ENCODE results near the gene PTPN12.

PTPN12 gene

GRCh38 chr7:77627309-77627676, 90.2 kb downstream of the PTPN12 start:
- Histone ChIP-seq H3K4me3 (ENCODE audit: low read length, poor library complexity, severe bottlenecking) (no peak overlapping the region), H4K20me1 (ENCODE audit: insufficient read depth, low read length, poor library complexity, severe bottlenecking) (no peaks in the 10 kb centered on the region), H2AFZ (ENCODE audit: low read length) (no peak overlapping the region), H3K4me1 (ENCODE audit: insufficient read depth, low read length, poor library complexity, severe bottlenecking) (no peaks in the 10 kb centered on the region), H3K79me2 (ENCODE audit: insufficient read depth, low read length) (no peaks in the 10 kb centered on the region), H3K4me2 (ENCODE audit: low read depth, low read length, poor library complexity, severe bottlenecking) (no peak overlapping the region), H3K9ac (ENCODE audit: low read depth, low read length, poor library complexity, severe bottlenecking) (no peak overlapping the region), H3K36me3 (ENCODE audit: insufficient read depth, low read length) (peaks cover 18% of the 10 kb centered on the region), H3K9me2 (replicated peaks; ENCODE audit: low read depth, low read length) (no peaks in the 10 kb centered on the region), H3K27me3 (ENCODE audit: insufficient read depth, low read length, poor library complexity, severe bottlenecking) (no peaks in the 10 kb centered on the region), H3F3A (ENCODE audit: low read depth) (no peaks in the 10 kb centered on the region), H3K9me3 (ENCODE audit: insufficient read depth, low read depth, low read length) (no peaks in the 10 kb centered on the region)
- TF ChIP-seq EZH2phosphoT487 (IDR thresholded peaks at IDR 0.05; ENCODE audit: borderline replicate concordance) (no peak), CTCF (conservative IDR thresholded peaks at IDR 0.05; ENCODE audit: low read length) (no peak)

- H2AFZ ChIP-seq (ENCODE audit: low read length), result no peak overlapping the region
- no peak for TF ChIP-seq EZH2phosphoT487 (IDR thresholded peaks at IDR 0.05; ENCODE audit: borderline replicate concordance)
- no peak for TF ChIP-seq CTCF (conservative IDR thresholded peaks at IDR 0.05; ENCODE audit: low read length)
- no peak overlapping the region for H3K4me2 ChIP-seq (ENCODE audit: low read depth, low read length, poor library complexity, severe bottlenecking)
- H3K27me3 ChIP-seq (ENCODE audit: insufficient read depth, low read length, poor library complexity, severe bottlenecking), result no peaks in the 10 kb centered on the region
- no peaks in the 10 kb centered on the region for H3F3A ChIP-seq (ENCODE audit: low read depth)
- no peaks in the 10 kb centered on the region for H3K4me1 ChIP-seq (ENCODE audit: insufficient read depth, low read length, poor library complexity, severe bottlenecking)
- no peaks in the 10 kb centered on the region for H3K79me2 ChIP-seq (ENCODE audit: insufficient read depth, low read length)
- H3K4me3 ChIP-seq (ENCODE audit: low read length, poor library complexity, severe bottlenecking), result no peak overlapping the region
- no peak overlapping the region for H3K9ac ChIP-seq (ENCODE audit: low read depth, low read length, poor library complexity, severe bottlenecking)
- peaks cover 18% of the 10 kb centered on the region for H3K36me3 ChIP-seq (ENCODE audit: insufficient read depth, low read length)
- no peaks in the 10 kb centered on the region for H3K9me3 ChIP-seq (ENCODE audit: insufficient read depth, low read depth, low read length)
- H4K20me1 ChIP-seq (ENCODE audit: insufficient read depth, low read length, poor library complexity, severe bottlenecking), result no peaks in the 10 kb centered on the region
- H3K9me2 ChIP-seq (replicated peaks; ENCODE audit: low read depth, low read length), result no peaks in the 10 kb centered on the region
Measured at GRCh38 chr7:77629797-77630196, 92.7 kb downstream of the PTPN12 start.

- Histone ChIP-seq H3K9me2 (replicated peaks; ENCODE audit: low read depth, low read length) (no peaks in the 10 kb centered on the region), H3K36me3 (ENCODE audit: insufficient read depth, low read length) (peaks cover 10% of the 10 kb centered on the region), H2AFZ (ENCODE audit: low read length) (no peak overlapping the region), H3K4me1 (ENCODE audit: insufficient read depth, low read length, poor library complexity, severe bottlenecking) (no peaks in the 10 kb centered on the region), H4K20me1 (ENCODE audit: insufficient read depth, low read length, poor library complexity, severe bottlenecking) (no peaks in the 10 kb centered on the region), H3F3A (ENCODE audit: low read depth) (no peaks in the 10 kb centered on the region), H3K4me2 (ENCODE audit: low read depth, low read length, poor library complexity, severe bottlenecking) (no peak overlapping the region), H3K79me2 (ENCODE audit: insufficient read depth, low read length) (no peaks in the 10 kb centered on the region), H3K9me3 (ENCODE audit: insufficient read depth, low read depth, low read length) (no peaks in the 10 kb centered on the region), H3K4me3 (ENCODE audit: low read length, poor library complexity, severe bottlenecking) (no peak overlapping the region), H3K27me3 (ENCODE audit: insufficient read depth, low read length, poor library complexity, severe bottlenecking) (no peaks in the 10 kb centered on the region), H3K9ac (ENCODE audit: low read depth, low read length, poor library complexity, severe bottlenecking) (no peak overlapping the region)
- TF ChIP-seq CTCF (conservative IDR thresholded peaks at IDR 0.05; ENCODE audit: low read length) (no peak), EZH2phosphoT487 (IDR thresholded peaks at IDR 0.05; ENCODE audit: borderline replicate concordance) (no peak)
Measured at GRCh38 chr7:77631820-77632219, 94.7 kb downstream of the PTPN12 start.
